WTC11 (cell line): Measurements from ENCODE around the gene ATAD3C.

ENCODE experiments used
- MAX ChIP-seq: sonication (generic); formaldehyde crosslinking; IDR thresholded peaks from 2 replicates; pipeline ENCODE4 v1.8.0; 2022; ENCODE audit warnings: mild to moderate bottlenecking, missing genetic modification reagents
- TP53 ChIP-seq: sonication (generic); formaldehyde crosslinking; IDR thresholded peaks from 2 replicates; pipeline ENCODE4 v1.8.1; 2023; ENCODE audit warnings: mild to moderate bottlenecking, missing genetic modification reagents
- USF2 ChIP-seq: sonication (generic); formaldehyde crosslinking; IDR thresholded peaks from 2 replicates; pipeline ENCODE4 v1.8.1; 2023; ENCODE audit warnings: mild to moderate bottlenecking, missing genetic modification reagents, moderate library complexity
- TF ChIP-seq, protein P1 (sequence below): fragments of 200-600 bp; IDR thresholded peaks from 2 replicates; pipeline ENCODE4 v1.8.0; 2022; ENCODE audit warnings: antibody characterized with exemption
- TF ChIP-seq, protein P2 (sequence below): sonication (generic); formaldehyde crosslinking; IDR thresholded peaks from 2 replicates; pipeline ENCODE4 v1.8.1; 2022; ENCODE audit warnings: mild to moderate bottlenecking, moderate library complexity, missing genetic modification reagents

DNA sequence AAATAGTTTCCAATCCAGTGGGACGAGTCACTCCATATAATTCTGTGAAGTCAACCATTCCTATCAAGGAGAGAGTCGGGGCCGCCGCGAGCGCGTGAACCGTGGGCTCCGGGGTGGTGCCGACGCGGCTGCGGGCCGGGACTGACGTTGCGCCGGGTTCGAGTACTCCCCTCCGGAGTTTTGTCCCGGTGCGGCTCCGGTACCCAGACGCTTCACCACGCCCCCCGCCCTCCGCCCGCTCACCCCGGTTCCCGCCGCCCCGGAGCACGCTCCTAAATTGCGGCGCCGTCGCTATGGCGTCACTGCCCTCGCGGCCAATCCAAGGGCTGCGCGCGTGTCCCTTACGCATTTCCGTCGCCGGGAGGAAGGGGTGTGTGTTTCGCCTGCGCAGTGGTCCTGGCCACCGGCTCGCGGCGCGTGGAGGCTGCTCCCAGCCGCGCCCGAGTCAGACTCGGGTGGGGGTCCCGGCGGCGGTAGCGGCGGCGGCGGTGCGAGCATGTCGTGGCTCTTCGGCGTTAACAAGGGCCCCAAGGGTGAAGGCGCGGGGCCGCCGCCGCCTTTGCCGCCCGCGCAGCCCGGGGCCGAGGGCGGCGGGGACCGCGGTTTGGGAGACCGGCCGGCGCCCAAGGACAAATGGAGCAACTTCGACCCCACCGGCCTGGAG is 22.0 kb downstream of the ATAD3C start, which contains the start of gene ATAD3B:
- TF ChIP-seq, protein P1, sequence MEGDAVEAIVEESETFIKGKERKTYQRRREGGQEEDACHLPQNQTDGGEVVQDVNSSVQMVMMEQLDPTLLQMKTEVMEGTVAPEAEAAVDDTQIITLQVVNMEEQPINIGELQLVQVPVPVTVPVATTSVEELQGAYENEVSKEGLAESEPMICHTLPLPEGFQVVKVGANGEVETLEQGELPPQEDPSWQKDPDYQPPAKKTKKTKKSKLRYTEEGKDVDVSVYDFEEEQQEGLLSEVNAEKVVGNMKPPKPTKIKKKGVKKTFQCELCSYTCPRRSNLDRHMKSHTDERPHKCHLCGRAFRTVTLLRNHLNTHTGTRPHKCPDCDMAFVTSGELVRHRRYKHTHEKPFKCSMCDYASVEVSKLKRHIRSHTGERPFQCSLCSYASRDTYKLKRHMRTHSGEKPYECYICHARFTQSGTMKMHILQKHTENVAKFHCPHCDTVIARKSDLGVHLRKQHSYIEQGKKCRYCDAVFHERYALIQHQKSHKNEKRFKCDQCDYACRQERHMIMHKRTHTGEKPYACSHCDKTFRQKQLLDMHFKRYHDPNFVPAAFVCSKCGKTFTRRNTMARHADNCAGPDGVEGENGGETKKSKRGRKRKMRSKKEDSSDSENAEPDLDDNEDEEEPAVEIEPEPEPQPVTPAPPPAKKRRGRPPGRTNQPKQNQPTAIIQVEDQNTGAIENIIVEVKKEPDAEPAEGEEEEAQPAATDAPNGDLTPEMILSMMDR: no peak
- TF ChIP-seq TP53 (CRISPR knock-in tag) (no peak), MAX (CRISPR knock-in tag) (peak; percentile 92), USF2 (CRISPR knock-in tag) (peak; percentile 57)
- TF ChIP-seq, protein P2, sequence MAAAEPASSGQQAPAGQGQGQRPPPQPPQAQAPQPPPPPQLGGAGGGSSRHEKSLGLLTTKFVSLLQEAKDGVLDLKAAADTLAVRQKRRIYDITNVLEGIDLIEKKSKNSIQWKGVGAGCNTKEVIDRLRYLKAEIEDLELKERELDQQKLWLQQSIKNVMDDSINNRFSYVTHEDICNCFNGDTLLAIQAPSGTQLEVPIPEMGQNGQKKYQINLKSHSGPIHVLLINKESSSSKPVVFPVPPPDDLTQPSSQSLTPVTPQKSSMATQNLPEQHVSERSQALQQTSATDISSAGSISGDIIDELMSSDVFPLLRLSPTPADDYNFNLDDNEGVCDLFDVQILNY (CRISPR knock-in tag): peak; percentile 95
